Peyer's patch (tissue), 4 donors: ENCODE results near the gene MRPL38. TPM values are rescaled to one million over a fixed set of nuclear protein-coding genes. Genes with fewer than 3 reads are reported as not detected.

ENCODE experiments used
- DNase-seq, 3 donors: peaks; one replicate each; pipeline ENCODE4 v3.0.0-alpha.2; 2017 to 2019
- H3K27ac ChIP-seq, 4 donors: fragments of 200-600 bp; sonication (generic); one replicate each; pipeline ENCODE4 v1.5.1; 2016 to 2019
- H3K27me3 ChIP-seq, 2 donors: fragments of 200-600 bp; sonication (generic); one replicate each; pipeline ENCODE4 v1.5.1; 2019
- H3K36me3 ChIP-seq, 3 donors: fragments of 200-600 bp; sonication (generic); one replicate each; pipeline ENCODE4 v1.5.1; 2016 to 2019
- H3K4me1 ChIP-seq, 4 donors: fragments of 200-600 bp; sonication (generic); one replicate each; pipeline ENCODE4 v1.5.1; 2016 to 2019
- H3K4me3 ChIP-seq, 4 donors: fragments of 200-600 bp; sonication (generic); 1 replicate in 3 of 4; 2 replicates in 1 of 4; pipeline ENCODE4 v1.5.1; 2016 to 2019; ENCODE audit warnings: mild to moderate bottlenecking in 1 of 4
- H3K9me3 ChIP-seq, 4 donors: fragments of 200-600 bp; sonication (generic); one replicate each; pipeline ENCODE4 v1.5.1; 2016 to 2019; ENCODE audit warnings: mild to moderate bottlenecking in 1 of 4
- POLR2A ChIP-seq, 2 donors: fragments of 450-650 bp; IDR thresholded peaks; one replicate each; pipeline ENCODE4 v1.5.1; 2017; ENCODE audit warnings: antibody characterized with exemption in 2 of 2, mild to moderate bottlenecking in 2 of 2, moderate library complexity in 2 of 2
- total RNA-seq, 4 donors: library from RNA; depleted of rRNA; stranded (reverse); fragments of >200 nt; gene quantifications; one replicate each; pipeline ENCODE4 v1.1.0, GENCODE V29; 2016
- TF ChIP-seq, protein P1 (sequence below), 6 experiments: fragments of 450-650 bp in 4 of 6; fragments of 200-600 bp in 2 of 6; sonication (generic) in 1 of 6; IDR thresholded peaks; one replicate each; pipeline ENCODE4 v1.5.1; 2017 to 2019; ENCODE audit warnings: antibody characterized with exemption in 6 of 6, mild to moderate bottlenecking in 3 of 6, moderate library complexity in 1 of 6

MRPL38 gene
- total RNA-seq, 4 donors from 2014 or later: 61.1 to 95.7 (median 72.9) TPM

DNA sequence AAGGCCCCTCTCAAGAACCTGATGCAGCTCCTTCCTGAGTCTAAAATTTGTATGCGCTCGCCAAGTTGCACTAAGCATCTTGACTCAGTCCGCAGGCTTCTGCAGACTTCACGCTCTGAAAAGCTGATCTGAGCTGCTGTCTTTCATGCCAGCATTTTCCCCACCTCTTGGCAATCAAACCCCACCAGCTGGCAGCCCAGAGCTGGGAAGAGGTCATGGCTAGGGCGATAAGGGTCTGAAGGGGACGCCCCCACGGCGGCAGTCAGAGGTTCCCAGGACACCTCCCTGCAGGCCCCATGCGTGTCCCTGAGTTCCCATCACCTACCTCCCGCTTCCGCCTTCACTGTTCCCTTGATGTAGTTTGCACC lies 55.4 kb downstream of the MRPL38 start:
- DNase-seq: no peak
- H3K27ac ChIP-seq: peak overlapping the region in 3 of 4 donors; percentile 11 to 47 (median 44)
- no peaks in the 10 kb centered on the region for H3K27me3 ChIP-seq
- no peaks in the 10 kb centered on the region for H3K9me3 ChIP-seq
- peaks cover 2 to 70% (median 18%) of the 10 kb centered on the region in 4 donors for H3K4me1 ChIP-seq
- no peak overlapping the region for H3K4me3 ChIP-seq
- TF ChIP-seq, protein P1, sequence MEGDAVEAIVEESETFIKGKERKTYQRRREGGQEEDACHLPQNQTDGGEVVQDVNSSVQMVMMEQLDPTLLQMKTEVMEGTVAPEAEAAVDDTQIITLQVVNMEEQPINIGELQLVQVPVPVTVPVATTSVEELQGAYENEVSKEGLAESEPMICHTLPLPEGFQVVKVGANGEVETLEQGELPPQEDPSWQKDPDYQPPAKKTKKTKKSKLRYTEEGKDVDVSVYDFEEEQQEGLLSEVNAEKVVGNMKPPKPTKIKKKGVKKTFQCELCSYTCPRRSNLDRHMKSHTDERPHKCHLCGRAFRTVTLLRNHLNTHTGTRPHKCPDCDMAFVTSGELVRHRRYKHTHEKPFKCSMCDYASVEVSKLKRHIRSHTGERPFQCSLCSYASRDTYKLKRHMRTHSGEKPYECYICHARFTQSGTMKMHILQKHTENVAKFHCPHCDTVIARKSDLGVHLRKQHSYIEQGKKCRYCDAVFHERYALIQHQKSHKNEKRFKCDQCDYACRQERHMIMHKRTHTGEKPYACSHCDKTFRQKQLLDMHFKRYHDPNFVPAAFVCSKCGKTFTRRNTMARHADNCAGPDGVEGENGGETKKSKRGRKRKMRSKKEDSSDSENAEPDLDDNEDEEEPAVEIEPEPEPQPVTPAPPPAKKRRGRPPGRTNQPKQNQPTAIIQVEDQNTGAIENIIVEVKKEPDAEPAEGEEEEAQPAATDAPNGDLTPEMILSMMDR (IDR thresholded peaks at IDR 0.05): no peak
- TF ChIP-seq POLR2A (IDR thresholded peaks at IDR 0.05): no peak
- peaks cover 0 to 65% (median 0%) of the 10 kb centered on the region in 3 donors for H3K36me3 ChIP-seq

Other genes with a start within 250 kb of the MRPL38 start
- 10 to 100 TPM; 26.3 to 85.0 (median 44.1) TPM for gene RECQL5, start 237.7 kb downstream of the MRPL38 start, total RNA-seq
- 100 to 1,000 TPM in 2 of 4 donors, 10 to 100 TPM in 2; 65.3 to 117 (median 101) TPM for gene SAP30BP, start 237.5 kb downstream of the MRPL38 start, total RNA-seq
- gene ITGB4, start 183.4 kb downstream of the MRPL38 start, total RNA-seq: 100 to 1,000 TPM in 3 of 4 donors, 10 to 100 TPM in 1; 80.0 to 368 (median 219) TPM
- gene GALK1, start 139.7 kb downstream of the MRPL38 start, total RNA-seq: 10 to 100 TPM; 50.1 to 81.9 (median 64.1) TPM
- gene UNK, start 120.1 kb downstream of the MRPL38 start, total RNA-seq: 100 to 1,000 TPM in 1 of 4 donors, 10 to 100 TPM in 3; 18.9 to 108 (median 30.6) TPM
- gene UNC13D, start 60.5 kb downstream of the MRPL38 start, total RNA-seq: 10 to 100 TPM in 3 of 4 donors, 1 to 10 TPM in 1; 8.4 to 45.4 (median 22.2) TPM
- 10 to 100 TPM; 45.4 to 61.4 (median 53.7) TPM for gene WBP2, start 49.5 kb downstream of the MRPL38 start, total RNA-seq
- gene TRIM47, start 26.3 kb downstream of the MRPL38 start, total RNA-seq: 10 to 100 TPM; 16.5 to 61.4 (median 45.7) TPM
- 10 to 100 TPM; 14.0 to 22.7 (median 16.9) TPM for gene TRIM65, start 7.9 kb downstream of the MRPL38 start, total RNA-seq
- gene FBF1, start 36.2 kb upstream of the MRPL38 start, total RNA-seq: 10 to 100 TPM in 3 of 4 donors, 1 to 10 TPM in 1; 7.2 to 47.0 (median 25.0) TPM
- gene ACOX1, start 74.3 kb upstream of the MRPL38 start, total RNA-seq: 100 to 1,000 TPM in 3 of 4 donors, 10 to 100 TPM in 1; 26.4 to 268 (median 193) TPM
- 10 to 100 TPM in 3 of 4 donors, not detected in 1; 15.2 to 95.1 (median 27.9) TPM for gene TEN1, start 74.4 kb upstream of the MRPL38 start, total RNA-seq
- gene CDK3, start 96.0 kb upstream of the MRPL38 start, total RNA-seq: 10 to 100 TPM; 11.7 to 38.7 (median 23.5) TPM
- 10 to 100 TPM; 26.4 to 87.8 (median 55.0) TPM for gene EVPL, start 122.4 kb upstream of the MRPL38 start, total RNA-seq
- gene SRP68, start 167.6 kb upstream of the MRPL38 start, total RNA-seq: 10 to 100 TPM; 32.2 to 43.4 (median 32.6) TPM
- gene GALR2, start 169.9 kb upstream of the MRPL38 start, total RNA-seq: under 1 TPM in 1 of 4 donors, not detected in 3; 0.95 TPM
- gene ZACN, start 174.3 kb upstream of the MRPL38 start, total RNA-seq: not detected
- 100 to 1,000 TPM; 113 to 160 (median 134) TPM for gene EXOC7, start 198.9 kb upstream of the MRPL38 start, total RNA-seq
- not detected for gene FOXJ1, start 236.4 kb upstream of the MRPL38 start, total RNA-seq